Thyroid gland (tissue), 4 donors: Measurements from ENCODE around the gene CPLANE2. TPM values are rescaled to one million over a fixed set of nuclear protein-coding genes. Genes with fewer than 3 reads are reported as not detected.
"Not testable (repeated sequence)": the region's sequence is repeated elsewhere in the genome, so short reads cannot be mapped to it uniquely, and the experiment has no call there.

ENCODE experiments used
- DNase-seq, 2 donors: peaks; one replicate each; pipeline ENCODE4 v3.0.0-alpha.2; 2019
- H3K27ac ChIP-seq, 3 donors: fragments of 200-600 bp; sonication (generic); 1 replicate in 2 of 3; 2 replicates in 1 of 3; pipeline ENCODE4 v1.5.1; 2016 to 2019; ENCODE audit warnings: mild to moderate bottlenecking in 1 of 3, moderate library complexity in 1 of 3
- H3K27me3 ChIP-seq: fragments of 200-600 bp; sonication (generic); one replicate; pipeline ENCODE4 v1.5.1; 2019
- H3K36me3 ChIP-seq, 2 donors: fragments of 200-600 bp; sonication (generic); one replicate each; pipeline ENCODE4 v1.5.1; 2016 to 2019
- H3K4me1 ChIP-seq, 2 donors: fragments of 200-600 bp; sonication (generic); one replicate each; pipeline ENCODE4 v1.5.1; 2017 to 2019
- H3K4me3 ChIP-seq, 3 donors: fragments of 200-600 bp; sonication (generic); replicated peaks in 1 of 3; 1 replicate in 2 of 3; 2 replicates in 1 of 3; pipeline ENCODE4 v1.5.1; 2016; ENCODE audit warnings: mild to moderate bottlenecking in 1 of 3
- H3K9me3 ChIP-seq: fragments of 200-600 bp; sonication (generic); one replicate; pipeline ENCODE4 v1.5.1; 2017
- POLR2A ChIP-seq, 2 donors: fragments of 450-650 bp; IDR thresholded peaks; one replicate each; pipeline ENCODE4 v1.6.1; 2017; ENCODE audit warnings: antibody characterized with exemption in 2 of 2, mild to moderate bottlenecking in 2 of 2, moderate library complexity in 1 of 2
- WGBS, 2 donors: methylation state at CpG; one replicate each; pipeline ENCODE4 v1.1.5; 2017; 5-methylcytosine and 5-hydroxymethylcytosine counted together
- intact Hi-C: fragments of 100-400 bp; cut with DNase I; formaldehyde crosslinking; loops from one replicate; pipeline ENCODE4 v1.15.1; 2023
- total RNA-seq, 4 donors: library from RNA; depleted of rRNA; stranded (reverse); fragments of >200 nt; gene quantifications; one replicate each; pipeline ENCODE4 v1.2.3, GENCODE V29; 2016
- TF ChIP-seq, protein P1 (sequence below), 6 experiments: fragments of 200-600 bp in 3 of 6; fragments of 450-650 bp in 3 of 6; sonication (generic) in 3 of 6; IDR thresholded peaks; one replicate each; pipeline ENCODE4 v1.5.1; 2016 to 2019; ENCODE audit warnings: antibody characterized with exemption in 6 of 6, mild to moderate bottlenecking in 2 of 6, inconsistent platforms in 1 of 6, moderate library complexity in 1 of 6

Gene CPLANE2
- total RNA-seq, 4 donors from 2014 or later = 4.3 to 21.8 (median 15.3) TPM

- intact Hi-C loops = no loop called here
- no peak for DNase-seq
- TF ChIP-seq, protein P1, sequence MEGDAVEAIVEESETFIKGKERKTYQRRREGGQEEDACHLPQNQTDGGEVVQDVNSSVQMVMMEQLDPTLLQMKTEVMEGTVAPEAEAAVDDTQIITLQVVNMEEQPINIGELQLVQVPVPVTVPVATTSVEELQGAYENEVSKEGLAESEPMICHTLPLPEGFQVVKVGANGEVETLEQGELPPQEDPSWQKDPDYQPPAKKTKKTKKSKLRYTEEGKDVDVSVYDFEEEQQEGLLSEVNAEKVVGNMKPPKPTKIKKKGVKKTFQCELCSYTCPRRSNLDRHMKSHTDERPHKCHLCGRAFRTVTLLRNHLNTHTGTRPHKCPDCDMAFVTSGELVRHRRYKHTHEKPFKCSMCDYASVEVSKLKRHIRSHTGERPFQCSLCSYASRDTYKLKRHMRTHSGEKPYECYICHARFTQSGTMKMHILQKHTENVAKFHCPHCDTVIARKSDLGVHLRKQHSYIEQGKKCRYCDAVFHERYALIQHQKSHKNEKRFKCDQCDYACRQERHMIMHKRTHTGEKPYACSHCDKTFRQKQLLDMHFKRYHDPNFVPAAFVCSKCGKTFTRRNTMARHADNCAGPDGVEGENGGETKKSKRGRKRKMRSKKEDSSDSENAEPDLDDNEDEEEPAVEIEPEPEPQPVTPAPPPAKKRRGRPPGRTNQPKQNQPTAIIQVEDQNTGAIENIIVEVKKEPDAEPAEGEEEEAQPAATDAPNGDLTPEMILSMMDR (IDR thresholded peaks at IDR 0.05) = no peak
- no peak for TF ChIP-seq POLR2A (IDR thresholded peaks at IDR 0.05)
- Histone ChIP-seq H3K4me1 (peaks cover 0 to 3% of the 10 kb centered on the region in 2 donors), H3K9me3 (no peaks in the 10 kb centered on the region), H3K36me3 (peaks cover 2 to 3% of the 10 kb centered on the region in 2 donors), H3K4me3 (no peak overlapping the region), H3K27ac (no peak overlapping the region), H3K27me3 (no peaks in the 10 kb centered on the region)
- 91 to 94% methylated on average over 1 of the region's 1 CpG for WGBS, 2 donors
These were observed 23.8 kb upstream of the CPLANE2 start for GRCh38 chr1:16260814-16261213.

DNA sequence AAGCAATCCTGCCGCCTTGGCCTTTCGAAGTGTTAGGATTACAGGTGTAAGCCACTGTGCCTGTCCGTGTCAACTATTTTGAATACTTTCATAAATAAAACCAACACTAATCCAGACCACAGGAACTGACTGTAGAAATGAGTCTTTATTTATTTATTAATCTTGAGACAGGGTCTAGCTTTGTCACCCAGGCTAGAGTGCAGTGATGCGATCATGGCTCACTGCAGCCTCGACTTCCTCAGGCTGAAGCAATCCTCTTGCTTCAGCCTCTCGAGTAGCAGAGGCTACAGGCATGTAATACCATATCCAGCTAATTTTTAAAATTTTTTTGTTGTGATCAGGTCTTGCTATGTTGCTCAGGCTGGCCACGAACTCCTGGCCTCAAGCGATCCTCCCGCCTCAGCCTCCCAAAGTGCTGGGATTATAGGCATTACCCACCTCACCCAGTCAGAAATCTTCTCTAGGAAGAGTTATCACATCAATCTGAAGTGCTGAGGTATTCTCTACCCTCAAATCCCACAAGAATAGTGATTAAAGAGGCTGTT, 21.7 kb upstream of the CPLANE2 start:
- Histone ChIP-seq H3K36me3 (peaks cover 6 to 12% of the 10 kb centered on the region in 2 donors), H3K4me3 (no peak overlapping the region), H3K4me1 (no peaks in the 10 kb centered on the region), H3K27me3 (no peaks in the 10 kb centered on the region), H3K27ac (no peak overlapping the region), H3K9me3 (no peaks in the 10 kb centered on the region)
- intact Hi-C loops = no loop called here
- TF ChIP-seq, protein P1 (IDR thresholded peaks at IDR 0.05) = no peak
- no peak for TF ChIP-seq POLR2A (IDR thresholded peaks at IDR 0.05)
- no peak for DNase-seq
- WGBS, 2 donors = 97% methylated on average over 9 of the region's 9 CpGs

- Histone ChIP-seq H3K36me3 (peaks cover 6 to 12% of the 10 kb centered on the region in 2 donors), H3K4me3 (no peak overlapping the region), H3K9me3 (no peaks in the 10 kb centered on the region), H3K27ac (no peak overlapping the region), H3K27me3 (no peaks in the 10 kb centered on the region), H3K4me1 (no peaks in the 10 kb centered on the region)
- no peak for DNase-seq
- WGBS, 2 donors = 93% methylated on average over 3 of the region's 3 CpGs
- TF ChIP-seq POLR2A (IDR thresholded peaks at IDR 0.05) = no peak
- TF ChIP-seq, protein P1 (IDR thresholded peaks at IDR 0.05) = no peak
- intact Hi-C loops = no loop called here
These were observed 21.0 kb upstream of the CPLANE2 start for GRCh38 chr1:16257968-16258367.

DNA sequence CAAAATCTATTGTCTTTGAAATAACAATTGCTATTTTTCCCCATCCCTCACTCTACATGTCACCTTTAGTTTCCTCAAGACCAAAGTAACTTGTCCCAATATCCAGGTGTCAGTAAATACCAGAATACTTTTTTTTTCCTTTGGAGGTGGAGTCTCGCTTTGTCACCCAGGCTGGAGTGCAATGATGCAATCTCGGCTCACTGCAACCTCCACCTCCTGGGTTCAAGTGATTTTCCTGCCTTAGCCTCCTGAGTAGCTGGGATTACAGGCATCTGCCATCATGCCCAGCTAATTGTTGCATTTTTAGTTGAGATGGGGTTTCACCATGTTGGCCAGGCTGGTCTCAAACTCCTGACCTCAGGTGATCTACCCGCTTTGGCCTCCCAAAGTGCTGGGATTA, 20.6 kb upstream of the CPLANE2 start:
- H3K9me3 ChIP-seq, H3K27ac ChIP-seq, intact Hi-C loops, DNase-seq, H3K27me3 ChIP-seq, H3K4me1 ChIP-seq, H3K4me3 ChIP-seq: not testable (repeated sequence)
- 90 to 91% methylated on average over 3 of the region's 3 CpGs for WGBS, 2 donors
- peaks cover 6 to 12% of the 10 kb centered on the region in 2 donors for H3K36me3 ChIP-seq

- 86 to 89% methylated on average over 4 of the region's 4 CpGs for WGBS, 2 donors
- H3K4me1 ChIP-seq = no peaks in the 10 kb centered on the region
- no peak overlapping the region for H3K27ac ChIP-seq
- DNase-seq = no peak
- no peak overlapping the region for H3K4me3 ChIP-seq
- no peak for TF ChIP-seq POLR2A (IDR thresholded peaks at IDR 0.05)
- TF ChIP-seq, protein P1 (IDR thresholded peaks at IDR 0.05) = no peak
- H3K9me3 ChIP-seq = no peaks in the 10 kb centered on the region
- intact Hi-C loops = no loop called here
- H3K36me3 ChIP-seq = peaks cover 10 to 19% of the 10 kb centered on the region in 2 donors
- no peaks in the 10 kb centered on the region for H3K27me3 ChIP-seq
These were observed 19.5 kb upstream of the CPLANE2 start for GRCh38 chr1:16256478-16256877.
